Hepatocyte (in vitro differentiated cells): ENCODE results near the gene EIF3L.
A peak's percentile ranks its signal among the peaks of the same experiment; 100 is the strongest.

ENCODE experiments used
- EZH2 ChIP-seq: fragments of 200-600 bp; sonication (generic); IDR thresholded peaks from 2 replicates; pipeline ENCODE4 v1.6.1; 2016; ENCODE audit warnings: antibody characterized with exemption, mild to moderate bottlenecking, borderline replicate concordance
- EZH2phosphoT487 ChIP-seq: fragments of 200-600 bp; sonication (generic); IDR thresholded peaks from one replicate; pipeline ENCODE4 v1.6.1; 2018; ENCODE audit warnings: antibody characterized with exemption, mild to moderate bottlenecking, low read depth, moderate library complexity; ENCODE audit not compliant: unreplicated experiment, severe bottlenecking
- TF ChIP-seq, protein P1 (sequence below): fragments of 200-600 bp; sonication (generic); IDR thresholded peaks from 2 replicates; pipeline ENCODE4 v1.5.1; 2016; ENCODE audit warnings: antibody characterized with exemption, mild to moderate bottlenecking; ENCODE audit not compliant: poor library complexity

DNA sequence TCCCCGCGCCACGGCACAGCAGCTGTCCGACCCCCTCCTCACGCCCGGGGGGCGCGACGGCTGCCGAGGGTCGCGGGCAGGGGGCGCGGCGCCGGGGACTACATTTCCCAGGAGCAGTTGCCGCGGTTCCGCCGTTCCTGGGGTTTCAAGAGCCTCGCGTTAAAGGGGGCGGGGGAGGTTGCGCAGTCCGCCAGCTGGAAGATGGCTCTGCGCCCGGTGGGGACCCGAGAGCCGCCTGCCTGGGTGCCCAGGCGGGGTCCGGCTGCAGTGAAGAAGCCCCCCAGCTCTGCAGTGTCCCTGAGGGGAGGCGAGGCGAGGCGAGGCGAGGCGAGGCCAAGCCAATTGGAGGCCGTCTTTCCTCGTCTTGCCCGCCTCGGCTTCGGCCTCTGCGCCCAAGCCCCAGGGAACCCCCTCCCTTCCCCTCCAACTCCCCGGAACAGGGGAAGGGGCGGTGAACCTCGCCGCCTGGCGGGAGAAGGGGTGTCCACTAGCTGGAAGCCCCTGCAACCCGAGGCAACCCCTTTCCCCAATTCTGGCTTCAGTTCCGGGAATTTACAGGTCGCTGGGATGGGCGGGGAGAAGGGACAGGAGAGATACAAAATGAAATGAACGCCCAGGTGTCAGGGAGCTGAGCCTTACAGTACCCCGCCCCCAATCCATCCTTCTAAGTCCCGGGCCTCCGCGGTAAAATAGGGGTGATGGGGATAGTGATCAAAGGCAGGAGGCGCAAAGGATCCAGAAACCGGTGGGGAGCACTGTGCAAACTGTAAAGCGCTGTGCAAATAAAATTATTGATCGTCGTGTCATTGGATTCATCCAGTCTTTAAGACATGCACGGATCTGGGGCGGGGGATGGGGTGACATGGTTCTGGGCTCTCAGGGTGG, 46.7 kb upstream of the EIF3L start:
- TF ChIP-seq, protein P1, sequence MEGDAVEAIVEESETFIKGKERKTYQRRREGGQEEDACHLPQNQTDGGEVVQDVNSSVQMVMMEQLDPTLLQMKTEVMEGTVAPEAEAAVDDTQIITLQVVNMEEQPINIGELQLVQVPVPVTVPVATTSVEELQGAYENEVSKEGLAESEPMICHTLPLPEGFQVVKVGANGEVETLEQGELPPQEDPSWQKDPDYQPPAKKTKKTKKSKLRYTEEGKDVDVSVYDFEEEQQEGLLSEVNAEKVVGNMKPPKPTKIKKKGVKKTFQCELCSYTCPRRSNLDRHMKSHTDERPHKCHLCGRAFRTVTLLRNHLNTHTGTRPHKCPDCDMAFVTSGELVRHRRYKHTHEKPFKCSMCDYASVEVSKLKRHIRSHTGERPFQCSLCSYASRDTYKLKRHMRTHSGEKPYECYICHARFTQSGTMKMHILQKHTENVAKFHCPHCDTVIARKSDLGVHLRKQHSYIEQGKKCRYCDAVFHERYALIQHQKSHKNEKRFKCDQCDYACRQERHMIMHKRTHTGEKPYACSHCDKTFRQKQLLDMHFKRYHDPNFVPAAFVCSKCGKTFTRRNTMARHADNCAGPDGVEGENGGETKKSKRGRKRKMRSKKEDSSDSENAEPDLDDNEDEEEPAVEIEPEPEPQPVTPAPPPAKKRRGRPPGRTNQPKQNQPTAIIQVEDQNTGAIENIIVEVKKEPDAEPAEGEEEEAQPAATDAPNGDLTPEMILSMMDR = peak; percentile 12
- TF ChIP-seq EZH2phosphoT487 = no peak
- TF ChIP-seq EZH2 = no peak
